Mesenchymal stem cell (in vitro differentiated cells and primary cell): ENCODE data around the gene PRDM2. TPM values are rescaled to one million over a fixed set of nuclear protein-coding genes. Genes with fewer than 3 reads are reported as not detected.
A peak's percentile ranks its signal among the peaks of the same experiment; 100 is the strongest.

Experiments used
- DNase-seq: peaks from one replicate; pipeline ENCODE4 v3.0.0-alpha.2; 2013
- H2AFZ ChIP-seq: one replicate; pipeline ENCODE4 v1.6.1; 2013; ENCODE audit warnings: low read depth, mild to moderate bottlenecking, control low read depth, inconsistent platforms, low read length, moderate library complexity
- H2AK5ac ChIP-seq: 2 replicates; pipeline ENCODE4 v1.6.1; 2013; ENCODE audit warnings: low read length, moderate library complexity, mild to moderate bottlenecking, inconsistent platforms; ENCODE audit not compliant: severe bottlenecking
- H2BK120ac ChIP-seq: one replicate; pipeline ENCODE4 v1.6.1; 2013; ENCODE audit warnings: low read depth, mild to moderate bottlenecking, inconsistent platforms, low read length, moderate library complexity
- H2BK12ac ChIP-seq, 2 experiments: one replicate each; pipeline ENCODE4 v1.6.1; 2013; ENCODE audit warnings: inconsistent platforms in 2 of 2, low read length in 2 of 2, mild to moderate bottlenecking in 2 of 2, moderate library complexity in 2 of 2, control low read depth in 1 of 2
- H2BK15ac ChIP-seq: one replicate; pipeline ENCODE4 v1.6.1; 2013; ENCODE audit warnings: mild to moderate bottlenecking, low read depth, inconsistent platforms; ENCODE audit not compliant: poor library complexity, severe bottlenecking
- H2BK5ac ChIP-seq: 2 replicates; pipeline ENCODE4 v1.6.1; 2013; ENCODE audit warnings: low read depth, mild to moderate bottlenecking, low read length, control low read depth, inconsistent platforms; ENCODE audit not compliant: poor library complexity, severe bottlenecking
- H3K14ac ChIP-seq, 2 experiments: one replicate each; pipeline ENCODE4 v1.6.1; 2013; ENCODE audit warnings: inconsistent platforms in 2 of 2, low read length in 2 of 2, control low read depth in 1 of 2, mild to moderate bottlenecking in 1 of 2, moderate library complexity in 1 of 2
- H3K18ac ChIP-seq, 2 experiments: one replicate each; pipeline ENCODE4 v1.6.1; 2013; ENCODE audit warnings: inconsistent platforms in 2 of 2, low read length in 2 of 2, control low read depth in 1 of 2, low read depth in 1 of 2, mild to moderate bottlenecking in 1 of 2
- H3K23ac ChIP-seq, 2 experiments: one replicate each; pipeline ENCODE4 v1.6.1; 2013; ENCODE audit warnings: inconsistent platforms in 2 of 2, low read length in 2 of 2, mild to moderate bottlenecking in 2 of 2, moderate library complexity in 2 of 2, control low read depth in 1 of 2
- H3K27ac ChIP-seq: 2 replicates; pipeline ENCODE4 v1.5.1; 2013; ENCODE audit warnings: mild to moderate bottlenecking, moderate library complexity, low read length, control low read depth, inconsistent platforms; ENCODE audit not compliant: poor library complexity, severe bottlenecking
- H3K27me3 ChIP-seq, 2 experiments: 2 replicates each; pipeline versions ENCODE4 v1.6.1 to v1.7.0; 2013; ENCODE audit warnings: low read length in 2 of 2, mild to moderate bottlenecking in 2 of 2, moderate library complexity in 2 of 2, control low read depth in 1 of 2, inconsistent platforms in 1 of 2; ENCODE audit not compliant: control insufficient read depth in 1 of 2, insufficient read depth in 1 of 2
- H3K36me3 ChIP-seq, 2 experiments: 2 replicates each; pipeline versions ENCODE4 v1.6.1 to v1.7.0; 2013; ENCODE audit warnings: low read length in 2 of 2, control low read depth in 1 of 2, inconsistent platforms in 1 of 2, low read depth in 1 of 2, mild to moderate bottlenecking in 1 of 2; ENCODE audit not compliant: insufficient read depth in 2 of 2, control insufficient read depth in 1 of 2
- H3K4ac ChIP-seq, 2 experiments: one replicate each; pipeline ENCODE4 v1.6.1; 2013; ENCODE audit warnings: inconsistent platforms in 2 of 2, low read length in 2 of 2, mild to moderate bottlenecking in 2 of 2, moderate library complexity in 2 of 2, control low read depth in 1 of 2, low read depth in 1 of 2
- H3K4me1 ChIP-seq: 2 replicates; pipeline ENCODE4 v1.6.1; 2013; ENCODE audit warnings: low read depth, low read length, control low read depth; ENCODE audit not compliant: control insufficient read depth, insufficient read depth
- H3K4me2 ChIP-seq: 2 replicates; pipeline ENCODE4 v1.6.1; 2013; ENCODE audit warnings: low read length, mild to moderate bottlenecking, inconsistent platforms; ENCODE audit not compliant: poor library complexity, severe bottlenecking
- H3K4me3 ChIP-seq, 2 experiments: 2 replicates each; pipeline versions ENCODE4 v1.5.1 to v1.7.0; 2013; ENCODE audit warnings: low read length in 2 of 2, mild to moderate bottlenecking in 2 of 2, control low read depth in 1 of 2, low read depth in 1 of 2; ENCODE audit not compliant: insufficient read depth in 1 of 2
- H3K79me1 ChIP-seq: replicated peaks from 2 replicates; pipeline ENCODE4 v1.6.1; 2013; ENCODE audit warnings: mild to moderate bottlenecking, control low read depth, low read length, inconsistent platforms; ENCODE audit not compliant: poor library complexity, severe bottlenecking
- H3K9ac ChIP-seq: 2 replicates; pipeline ENCODE4 v1.7.0; 2013; ENCODE audit warnings: mild to moderate bottlenecking, low read length, moderate library complexity
- H3K9me3 ChIP-seq: 2 replicates; pipeline ENCODE4 v1.7.0; 2013; ENCODE audit warnings: mild to moderate bottlenecking, low read length; ENCODE audit not compliant: control insufficient read depth
- H4K8ac ChIP-seq: one replicate; pipeline ENCODE4 v1.6.1; 2013; ENCODE audit warnings: inconsistent platforms, mild to moderate bottlenecking, low read length, moderate library complexity
- H4K91ac ChIP-seq: one replicate; pipeline ENCODE4 v1.6.1; 2013; ENCODE audit warnings: mild to moderate bottlenecking, low read length, inconsistent platforms
- WGBS: methylation state at CpG from one replicate; pipeline ENCODE4 v1.1.7; 2013; ENCODE audit warnings: mixed read lengths; 5-methylcytosine and 5-hydroxymethylcytosine counted together
- polyA plus RNA-seq, 2 experiments: library from polyadenylated mRNA; stranded (reverse); fragments of 200-250 nt; gene quantifications; one replicate each; pipeline ENCODE4 v1.2.3, GENCODE V29; 2013

The PRDM2 gene
- polyA plus RNA-seq (2013, experiment 1 of 2) = 15.2 TPM
- 14.8 TPM for polyA plus RNA-seq (2013, experiment 2 of 2)

GRCh38 chr1:13699936-13700520 lies at the start of gene PRDM2:
TSS of gene PRDM2 (plus strand) at chr1:13700188. CDS start at chr1:13715606, 15,418 bp downstream.
- Histone ChIP-seq H2AK5ac (no peak within 1 kb of the TSS), H2AFZ (peak within 1 kb of the TSS; percentile 56), H3K4ac (peak within 1 kb of the TSS; percentile 95 to 98), H3K4me1 (peaks cover 4% of the 10 kb centered on the region), H3K36me3 (no peaks in the 10 kb centered on the region), H4K8ac (peak within 1 kb of the TSS; percentile 90), H2BK12ac (peak within 1 kb of the TSS in 1 of 2 experiments; percentile 32), H3K27me3 (peaks cover 4 to 5% of the 10 kb centered on the region in 2 experiments), H2BK5ac (no peak within 1 kb of the TSS), H3K27ac (no peak within 1 kb of the TSS), H3K9me3 (no peaks in the 10 kb centered on the region), H4K91ac (peak within 1 kb of the TSS; percentile 96), H2BK120ac (peak within 1 kb of the TSS; percentile 98), H3K4me2 (peak within 1 kb of the TSS; percentile 84), H3K79me1 (peaks cover 6% of the 10 kb centered on the region), H2BK15ac (peak within 1 kb of the TSS; percentile 98), H3K18ac (peak within 1 kb of the TSS; percentile 80 to 97), H3K14ac (peak within 1 kb of the TSS in 1 of 2 experiments; percentile 70), H3K9ac (peak within 1 kb of the TSS; percentile 96), H3K23ac (no peak within 1 kb of the TSS), H3K4me3 (peak within 1 kb of the TSS; percentile 80 to 86)
- WGBS = 2% methylated on average over 59 of the region's 87 CpGs
- peak; percentile 52 for DNase-seq

GRCh38 chr1:13651279-13651678 lies 48.7 kb upstream of the PRDM2 start:
- peak; percentile 58 for DNase-seq
- no peak overlapping the region for H4K8ac ChIP-seq
- H2BK12ac ChIP-seq = no peak overlapping the region
- H3K18ac ChIP-seq = no peak overlapping the region
- H2AFZ ChIP-seq = no peak overlapping the region
- no peaks in the 10 kb centered on the region for H3K36me3 ChIP-seq
- no peaks in the 10 kb centered on the region for H3K9me3 ChIP-seq
- no peaks in the 10 kb centered on the region for H3K4me1 ChIP-seq
- no peak overlapping the region for H2BK120ac ChIP-seq
- H2BK15ac ChIP-seq = no peak overlapping the region
- peaks cover 0 to 2% of the 10 kb centered on the region in 2 experiments for H3K27me3 ChIP-seq
- no peak overlapping the region for H3K4me2 ChIP-seq
- H2BK5ac ChIP-seq = no peak overlapping the region
- no peak overlapping the region for H2AK5ac ChIP-seq
- WGBS = no CpG with 5 or more reads among the region's 3 CpGs
- H3K14ac ChIP-seq = no peak overlapping the region
- H3K27ac ChIP-seq = no peak overlapping the region
- no peak overlapping the region for H3K4me3 ChIP-seq
- no peak overlapping the region for H3K9ac ChIP-seq
- H3K23ac ChIP-seq = no peak overlapping the region
- H3K79me1 ChIP-seq = no peaks in the 10 kb centered on the region
- no peak overlapping the region for H4K91ac ChIP-seq
- H3K4ac ChIP-seq = no peak overlapping the region

GRCh38 chr1:13652238-13652637 lies 47.8 kb upstream of the PRDM2 start:
- no peaks in the 10 kb centered on the region for H3K36me3 ChIP-seq
- H2AFZ ChIP-seq = no peak overlapping the region
- WGBS = 57% methylated on average over 1 of the region's 1 CpG

GRCh38 chr1:13661539-13661938 lies 38.4 kb upstream of the PRDM2 start:
- no peak overlapping the region for H2BK15ac ChIP-seq
- 91% methylated on average over 5 of the region's 5 CpGs for WGBS
- H3K27ac ChIP-seq = no peak overlapping the region

More at GRCh38 chr1:13652238-13652637, 47.8 kb upstream of the PRDM2 start:
- Histone ChIP-seq H4K91ac (no peak overlapping the region), H2BK15ac (no peak overlapping the region), H3K79me1 (no peaks in the 10 kb centered on the region), H3K23ac (no peak overlapping the region), H3K27me3 (peaks cover 0 to 4% of the 10 kb centered on the region in 2 experiments), H2AK5ac (no peak overlapping the region), H3K9ac (no peak overlapping the region), H3K4me3 (no peak overlapping the region), H3K4ac (no peak overlapping the region), H3K14ac (no peak overlapping the region), H3K9me3 (no peaks in the 10 kb centered on the region), H2BK12ac (no peak overlapping the region), H3K4me1 (no peaks in the 10 kb centered on the region), H3K18ac (no peak overlapping the region), H2BK120ac (no peak overlapping the region), H4K8ac (no peak overlapping the region), H3K27ac (no peak overlapping the region), H3K4me2 (no peak overlapping the region), H2BK5ac (no peak overlapping the region)
- no peak for DNase-seq

More at GRCh38 chr1:13661539-13661938, 38.4 kb upstream of the PRDM2 start:
- H3K4ac ChIP-seq = no peak overlapping the region
- peak overlapping the region; percentile 79 for H3K9ac ChIP-seq
- no peak overlapping the region for H2BK5ac ChIP-seq
- H3K4me1 ChIP-seq = no peaks in the 10 kb centered on the region
- H3K9me3 ChIP-seq = no peaks in the 10 kb centered on the region
- H2BK12ac ChIP-seq = no peak overlapping the region
- H3K23ac ChIP-seq = no peak overlapping the region
- peak overlapping the region; percentile 6 for H4K8ac ChIP-seq
- no peak overlapping the region for H3K4me2 ChIP-seq
- peak overlapping the region in 1 of 2 experiments; percentile 41 for H3K4me3 ChIP-seq
- DNase-seq = no peak
- no peak overlapping the region for H4K91ac ChIP-seq
- no peak overlapping the region for H2AFZ ChIP-seq
- H3K14ac ChIP-seq = no peak overlapping the region
- no peaks in the 10 kb centered on the region for H3K27me3 ChIP-seq
- H2AK5ac ChIP-seq = no peak overlapping the region
- H3K36me3 ChIP-seq = no peaks in the 10 kb centered on the region
- no peaks in the 10 kb centered on the region for H3K79me1 ChIP-seq
- H2BK120ac ChIP-seq = no peak overlapping the region
- H3K18ac ChIP-seq = no peak overlapping the region
